ENCODE data around the gene GAS6.

GAS6 gene

DNA sequence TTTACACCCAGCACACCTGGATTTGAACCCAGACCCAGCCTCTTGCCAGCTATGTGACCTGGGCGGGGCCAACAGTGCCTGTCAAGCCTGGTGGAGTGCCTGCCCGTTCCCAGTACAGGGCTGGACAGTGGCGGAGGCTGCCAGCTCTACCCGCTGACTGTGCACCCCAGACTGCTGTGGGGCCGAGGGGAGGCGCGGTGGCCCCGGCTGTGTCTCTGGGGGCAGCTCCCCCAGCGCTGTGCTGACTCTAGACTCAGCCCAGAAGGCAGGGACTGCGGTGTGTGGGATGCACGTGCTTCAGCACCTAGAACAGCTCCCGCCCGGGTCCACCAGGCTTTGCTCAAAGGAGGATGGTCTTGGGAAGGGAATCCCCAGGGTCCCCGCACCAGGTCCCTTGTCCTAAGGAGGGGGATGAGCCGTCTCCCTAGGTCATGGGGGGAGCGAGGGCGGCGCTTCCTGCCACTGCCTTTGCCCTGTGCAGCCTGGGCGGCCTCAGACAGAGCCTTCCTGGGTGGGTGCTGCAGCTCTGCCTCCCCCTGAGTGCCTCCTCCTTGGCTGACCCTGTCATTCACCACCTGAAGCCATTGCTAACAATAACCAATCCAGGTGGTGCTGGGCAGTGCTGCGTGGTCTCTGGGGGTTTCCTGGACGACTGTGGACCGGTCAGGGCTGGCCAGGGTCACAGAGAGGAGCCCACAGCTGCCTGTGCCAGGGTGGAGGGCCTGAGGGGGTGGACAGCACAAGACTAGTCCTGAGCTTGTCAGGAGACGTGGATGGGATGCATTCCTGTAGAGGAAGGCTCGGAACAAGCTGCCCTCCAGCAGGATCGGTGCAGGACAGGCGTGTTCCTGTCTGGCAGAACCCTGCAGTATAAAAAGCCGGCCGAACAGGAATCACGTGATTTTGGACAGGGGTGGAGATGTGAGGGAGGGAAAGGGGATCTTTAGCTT lies 86.3 kb downstream of the GAS6 start:
- no peak for DNase-seq (ENCODE audit: low read depth in 4 of 4, low spot score in 1 of 4)

DNA sequence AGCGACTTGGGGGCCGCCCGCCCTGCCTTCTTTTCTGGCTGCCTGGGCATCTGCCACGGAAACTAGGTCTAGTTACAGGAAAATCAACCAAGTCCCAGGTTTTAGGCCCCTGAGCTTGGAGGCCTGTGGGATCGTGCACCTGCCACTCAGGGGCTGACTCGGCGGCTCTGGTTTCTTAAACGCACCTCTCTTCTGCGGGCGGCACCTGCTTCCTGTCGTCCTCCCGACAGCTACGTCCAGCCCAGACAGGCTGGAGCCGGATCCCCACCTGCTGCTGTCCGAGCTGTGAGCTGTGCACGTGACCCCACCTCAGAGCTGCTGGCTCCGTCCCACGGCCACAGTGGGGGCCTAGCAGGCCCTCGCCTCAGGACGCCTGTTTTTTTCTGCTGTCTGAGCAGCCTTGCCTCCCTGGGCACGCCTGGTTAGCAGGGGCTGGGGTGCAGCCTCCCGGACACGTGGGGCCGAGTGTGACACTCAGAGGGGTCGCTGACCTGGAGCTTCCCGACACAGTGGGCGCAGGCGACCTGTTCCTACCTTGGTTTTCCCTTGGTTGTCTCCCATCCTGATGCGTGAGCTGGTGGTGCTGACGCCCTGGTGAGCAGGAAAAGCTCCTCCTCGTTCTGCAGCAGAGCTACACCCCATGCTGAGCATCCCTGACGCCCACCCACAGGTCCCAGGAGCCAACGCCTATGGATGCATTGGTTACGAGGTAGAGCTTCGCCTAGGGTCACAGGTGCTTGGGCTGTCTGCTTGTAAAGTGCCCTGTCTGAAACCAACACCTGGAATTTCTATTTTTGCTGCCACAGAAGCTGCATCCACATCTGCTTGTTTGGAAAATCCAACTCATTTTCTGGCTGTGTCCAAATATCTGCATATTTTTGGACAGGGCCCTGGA lies 87.4 kb downstream of the GAS6 start:
- DNase-seq (ENCODE audit: low read depth in 4 of 4, low spot score in 1 of 4), result no peak

DNA sequence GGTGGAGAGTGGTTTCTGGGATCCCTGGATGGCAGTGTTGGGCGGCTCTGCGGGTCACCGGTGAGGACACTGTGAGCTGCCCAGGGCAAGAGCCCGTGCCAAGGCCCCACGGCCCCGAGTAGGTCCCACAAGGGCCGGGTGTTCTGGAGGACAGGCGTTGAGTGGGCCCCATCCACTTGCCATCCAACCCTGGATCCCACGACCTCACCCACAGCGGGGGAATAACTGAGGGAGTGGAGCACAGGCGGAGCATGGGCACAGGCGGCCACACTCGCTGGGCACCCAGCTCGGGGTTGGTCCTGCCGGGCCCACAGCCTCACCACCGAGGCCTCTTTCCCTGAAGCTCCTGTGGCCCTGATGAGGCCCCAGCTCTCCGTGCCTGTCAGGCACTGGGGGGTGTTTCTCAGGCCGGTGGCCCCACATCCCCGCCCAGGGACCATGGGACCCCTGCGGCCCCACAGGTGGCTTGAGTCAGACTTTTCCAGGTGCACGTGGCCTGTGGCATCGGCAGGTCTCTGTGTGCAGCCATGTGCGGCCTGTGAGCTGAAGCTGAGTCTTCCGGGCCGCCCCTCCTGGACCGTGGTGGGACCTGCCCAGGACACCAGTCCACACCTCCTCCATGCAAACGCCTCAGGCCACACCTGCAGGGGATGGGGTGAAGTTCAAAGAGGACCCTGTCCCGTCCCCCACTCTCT lies 88.3 kb downstream of the GAS6 start:
- DNase-seq (ENCODE audit: low read depth in 4 of 4, low spot score in 1 of 4), result no peak

DNA sequence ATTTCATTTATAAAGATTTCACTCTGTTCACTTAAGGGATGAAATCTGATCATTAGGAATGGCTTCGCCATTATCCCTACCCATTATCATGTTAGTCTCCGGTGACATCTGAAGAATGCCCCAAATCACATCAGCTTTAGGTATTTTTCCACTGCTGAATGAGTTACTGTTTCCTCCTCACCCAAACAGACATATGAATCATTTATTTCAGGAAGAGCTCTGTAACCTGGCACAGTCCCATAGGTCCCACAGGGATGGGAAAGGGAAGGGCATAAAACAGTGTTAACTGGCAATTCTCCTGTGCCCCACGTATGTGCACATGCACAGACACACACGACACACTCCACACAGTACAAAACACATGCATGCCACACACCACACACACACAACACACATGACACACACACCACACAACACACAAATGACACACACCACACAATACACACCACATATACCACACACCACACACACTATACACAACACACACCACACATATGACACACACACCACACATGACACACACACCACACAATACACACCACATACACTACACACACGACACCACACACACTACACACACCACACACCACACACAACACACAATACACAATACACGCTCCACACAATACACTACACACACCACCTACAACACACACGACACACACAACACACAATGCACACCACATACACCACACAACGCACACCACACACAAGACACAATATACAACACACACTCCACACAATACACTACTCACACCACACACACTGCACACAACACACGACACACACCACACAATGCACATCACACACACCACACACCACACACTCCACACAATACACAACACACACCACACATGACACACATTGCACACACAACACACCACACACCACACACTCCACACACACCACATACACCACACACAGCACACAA lies 89.4 kb downstream of the GAS6 start:
- no peak for DNase-seq (ENCODE audit: low read depth in 4 of 4, low spot score in 1 of 4)

DNA sequence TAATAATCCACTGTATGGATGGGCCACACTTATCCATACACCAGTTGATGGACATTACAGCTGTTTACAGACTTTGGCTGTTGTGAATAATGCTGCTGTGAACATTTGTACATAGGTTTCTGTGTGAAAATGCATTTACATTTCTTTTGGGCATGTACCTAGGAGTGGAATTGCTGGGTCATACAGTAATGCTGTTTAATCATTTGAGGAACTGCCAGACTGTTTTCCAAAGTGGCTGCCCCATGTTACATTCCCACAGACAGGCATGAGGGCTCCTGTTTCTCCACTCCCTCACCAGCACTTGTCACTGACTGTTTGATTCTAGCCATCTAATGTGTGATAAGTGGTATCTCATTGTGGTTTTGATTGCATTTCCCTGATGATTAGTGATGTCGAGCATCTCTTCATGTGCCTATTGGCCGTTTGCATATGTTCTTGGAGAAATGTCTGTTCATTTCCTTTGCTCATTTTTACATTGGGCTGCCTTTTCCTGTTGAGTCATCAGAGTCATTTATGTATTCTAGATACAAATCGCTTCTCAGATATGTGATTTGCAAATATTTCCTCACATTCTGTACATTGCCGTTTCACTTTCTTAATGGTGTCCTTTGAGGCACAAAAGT lies 92.1 kb downstream of the GAS6 start:
- DNase-seq (ENCODE audit: low read depth in 4 of 4, low spot score in 1 of 4), result no peak

DNA sequence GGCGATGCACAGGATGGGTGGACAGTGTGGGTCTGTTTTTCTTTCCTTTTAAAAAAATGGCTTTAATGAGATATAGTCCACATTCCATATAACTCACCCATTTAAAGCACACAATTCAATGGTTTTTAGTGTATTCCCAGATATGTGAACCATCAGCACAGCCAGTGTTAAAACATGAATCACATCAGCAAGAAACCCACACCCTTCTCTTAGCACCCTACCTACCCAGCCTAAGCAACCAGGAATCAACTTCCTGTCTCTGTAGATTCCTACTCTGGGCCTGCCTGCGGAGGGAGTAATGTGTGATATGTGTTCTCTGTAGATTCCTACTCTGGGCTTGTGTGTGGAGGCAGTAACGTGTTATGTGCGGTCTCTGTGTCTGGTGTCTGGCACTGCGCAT lies 92.9 kb downstream of the GAS6 start:
- DNase-seq (ENCODE audit: low read depth in 4 of 4, low spot score in 1 of 4), result no peak

Measured in stimulated activated CD4-positive, alpha-beta T cell treated with anti-CD3 and anti-CD28 coated beads, Interleukin-1b, Interleukin-23, amount 100 ng/mL, for 24 hours (primary cell).